ENCODE measurements around the gene MAP2K5.

MAP2K5 gene

DNA sequence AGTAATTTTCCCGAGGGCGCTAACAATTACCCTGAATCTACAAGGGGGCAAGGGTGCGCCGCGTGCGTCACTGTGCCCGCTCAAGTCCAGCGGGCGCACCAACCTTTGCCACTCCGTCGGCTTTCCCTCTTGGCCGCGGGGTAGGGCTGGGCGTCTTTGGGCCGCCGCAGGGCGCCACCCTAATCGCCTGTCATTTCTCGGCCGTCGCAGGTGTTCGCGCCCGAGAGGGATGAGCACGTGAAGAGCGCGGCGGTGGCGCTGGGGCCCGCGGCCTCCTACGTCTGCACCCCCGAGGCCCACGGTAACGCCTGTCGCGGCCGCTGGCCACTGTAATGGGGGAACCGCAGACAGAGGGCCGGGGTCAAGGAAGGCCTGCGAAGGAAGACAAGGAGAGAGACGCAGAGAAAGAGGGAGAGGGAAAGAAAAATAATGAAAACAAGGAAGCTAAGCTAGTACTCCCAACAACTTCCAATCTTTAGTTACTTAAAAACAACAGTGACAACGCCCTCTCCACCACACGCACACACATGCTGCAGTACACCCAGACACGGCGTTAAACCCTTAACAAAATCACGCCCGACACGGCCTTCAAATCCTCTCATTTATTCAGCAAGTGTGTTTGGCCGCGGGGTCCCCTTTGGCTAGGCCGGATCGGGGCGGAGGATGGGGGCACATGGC, 286.6 kb downstream of the MAP2K5 start:
- no peak for FAIRE-seq

DNA sequence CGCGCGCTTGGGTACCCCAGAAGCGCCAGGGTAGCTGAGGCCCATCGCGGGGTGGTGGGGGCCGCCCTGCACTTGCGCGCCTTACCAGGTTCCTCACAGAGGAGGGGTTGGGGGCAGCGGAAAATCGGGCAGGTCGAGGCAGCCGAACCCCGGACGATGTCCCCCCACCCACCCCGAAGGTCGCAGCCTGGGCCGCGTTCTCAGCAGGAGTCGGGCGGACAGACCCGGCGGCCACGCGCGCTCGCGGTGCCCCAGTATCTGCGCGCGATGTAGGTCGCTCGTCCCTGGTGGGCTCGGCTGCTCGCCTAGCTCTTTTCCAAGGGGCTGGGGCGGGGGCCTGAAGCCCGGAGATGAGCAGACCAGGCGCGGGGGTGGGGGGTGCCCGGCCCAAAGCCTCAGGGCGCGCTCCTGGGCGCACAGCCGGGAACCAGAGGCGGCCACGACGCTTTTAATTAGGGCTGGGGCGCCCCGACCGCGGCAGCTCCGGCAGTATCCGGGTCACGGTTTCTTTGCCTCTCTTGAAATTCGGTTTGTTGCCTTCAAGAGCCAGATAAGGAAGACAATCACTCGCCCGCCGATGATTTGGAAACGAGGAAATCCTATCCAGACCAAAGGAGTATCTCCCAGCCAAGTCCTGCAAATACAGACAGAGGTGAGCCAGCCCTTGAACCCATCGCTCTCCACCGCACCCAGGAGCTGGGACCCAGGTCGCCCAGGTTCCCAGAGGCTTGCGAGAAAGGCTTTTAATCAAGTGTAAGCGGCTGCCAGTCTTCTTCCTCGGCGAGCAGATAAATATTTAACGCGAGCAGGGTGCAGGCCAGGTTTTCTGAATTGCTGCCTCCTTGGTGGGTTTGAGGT, 287.4 kb downstream of the MAP2K5 start:
- FAIRE-seq, result no peak

DNA sequence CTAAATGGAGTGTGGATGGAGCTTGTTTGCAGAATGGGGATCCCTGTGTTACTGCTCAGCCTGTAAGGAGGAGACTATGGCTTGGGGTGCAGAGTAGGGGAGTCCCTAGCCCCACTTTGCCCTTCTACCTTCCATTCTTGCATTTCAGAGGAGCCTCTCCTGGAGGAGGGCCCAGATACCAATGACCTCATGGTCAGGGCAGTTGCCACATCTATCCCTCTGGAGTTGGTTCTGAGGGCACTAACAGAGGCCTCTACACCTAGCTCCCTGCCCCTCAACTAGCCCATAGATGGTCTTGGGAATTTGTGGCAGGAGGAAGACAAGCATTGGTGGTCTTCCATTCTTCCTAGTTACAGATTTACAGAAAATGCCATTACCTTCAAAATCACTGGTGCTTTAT, 288.9 kb downstream of the MAP2K5 start:
- FAIRE-seq, result no peak

DNA sequence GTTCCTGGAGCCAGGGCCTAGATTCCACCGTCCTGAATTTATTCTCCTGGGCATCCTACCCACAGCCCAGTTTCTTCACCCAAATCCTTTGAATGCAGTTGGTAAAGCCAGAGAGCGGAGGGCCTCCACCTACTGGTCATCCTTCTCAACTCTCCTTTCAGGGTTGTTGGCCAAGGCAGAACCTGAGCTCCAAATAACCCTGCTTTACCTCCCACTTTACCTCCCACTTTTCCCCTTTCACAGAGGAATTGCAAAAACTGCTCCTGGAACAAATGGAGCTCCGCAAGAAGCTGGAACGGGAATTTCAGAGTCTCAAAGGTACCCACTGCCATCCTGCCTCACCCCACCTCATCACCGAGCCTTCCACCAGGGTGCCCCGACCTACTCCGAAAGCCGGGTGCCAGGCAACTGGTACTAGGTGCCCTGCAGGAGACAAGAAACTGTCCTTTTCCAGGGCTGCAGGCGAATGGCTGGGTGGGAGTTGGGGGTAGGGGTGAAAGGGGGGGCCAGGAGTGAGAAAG, 289.6 kb downstream of the MAP2K5 start:
- FAIRE-seq, result no peak

DNA sequence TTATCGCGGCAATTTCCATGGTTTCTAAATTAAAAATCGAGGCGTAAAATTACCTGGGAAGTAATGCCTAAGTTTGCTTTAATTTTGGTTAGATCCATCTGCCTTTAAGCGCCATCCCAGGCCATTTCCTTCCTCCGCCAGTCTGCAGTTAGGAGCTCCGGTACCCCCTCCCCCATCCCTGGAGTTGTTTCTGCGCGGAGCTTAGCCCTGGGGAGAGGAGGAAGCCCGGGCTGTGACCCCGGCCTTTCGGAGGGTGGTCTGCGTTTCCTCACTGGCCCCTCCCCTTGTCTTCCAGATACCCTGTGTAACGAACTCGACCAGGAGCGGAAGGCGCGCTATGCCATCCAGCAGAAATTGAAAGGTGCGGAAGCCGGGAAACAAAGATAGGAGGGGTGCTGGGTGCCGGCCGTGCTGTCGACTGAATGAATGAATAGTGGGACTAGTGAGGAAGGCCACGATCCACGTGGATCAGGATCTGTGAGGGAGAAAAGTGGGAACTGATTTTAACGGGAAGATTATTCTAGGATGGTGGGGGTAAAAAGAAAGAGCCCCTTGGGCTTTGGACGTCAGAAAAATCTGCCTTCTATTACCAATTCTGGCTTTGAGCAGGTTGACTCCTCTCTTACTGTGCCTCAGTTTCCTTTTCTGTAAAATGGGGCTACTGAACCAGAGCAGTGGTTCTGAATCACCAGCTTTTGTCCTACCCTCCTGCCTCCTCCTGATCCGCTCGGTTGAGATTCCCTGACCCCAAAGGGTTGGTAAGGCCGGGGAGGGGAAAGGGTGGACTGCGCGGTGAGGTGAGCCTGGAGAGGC, 290.6 kb downstream of the MAP2K5 start:
- no peak for FAIRE-seq

DNA sequence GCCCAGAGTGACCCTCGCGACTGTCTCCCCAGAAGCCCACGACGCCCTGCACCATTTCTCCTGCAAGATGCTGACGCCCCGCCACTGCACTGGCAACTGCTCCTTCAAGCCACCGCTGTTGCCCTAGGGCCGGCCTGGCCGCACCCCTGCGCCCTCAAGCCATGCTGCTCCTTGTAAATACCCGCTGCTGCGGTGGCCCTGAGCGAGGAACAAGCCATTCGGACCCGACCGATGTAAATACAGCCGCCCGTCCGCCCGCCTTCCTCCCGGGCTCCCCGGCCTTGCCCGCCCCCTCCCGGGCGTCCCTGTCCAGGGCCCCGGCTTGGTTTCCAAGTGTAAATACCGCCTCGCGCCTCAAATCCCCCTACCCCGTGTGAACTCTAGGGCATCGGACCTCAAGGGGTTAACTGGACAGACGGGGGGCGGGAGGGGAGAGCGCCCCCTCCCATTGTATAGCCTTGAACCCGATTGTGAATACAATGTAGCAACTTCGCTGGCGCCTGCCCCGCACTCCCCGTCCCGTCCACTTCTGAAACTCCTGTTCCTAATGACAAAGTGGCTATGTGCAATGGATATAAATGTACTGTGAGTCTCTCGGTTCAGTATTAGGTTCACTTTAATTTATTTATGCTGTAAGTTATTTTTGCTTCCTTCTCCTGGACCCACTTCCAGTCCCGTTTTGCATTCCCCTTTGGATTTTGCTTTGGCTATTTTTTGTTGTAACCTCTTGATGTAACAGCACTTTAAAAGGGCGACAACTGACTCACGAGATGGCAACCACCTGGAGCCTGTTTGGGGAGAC, 291.4 kb downstream of the MAP2K5 start:
- no peak for FAIRE-seq

DNA sequence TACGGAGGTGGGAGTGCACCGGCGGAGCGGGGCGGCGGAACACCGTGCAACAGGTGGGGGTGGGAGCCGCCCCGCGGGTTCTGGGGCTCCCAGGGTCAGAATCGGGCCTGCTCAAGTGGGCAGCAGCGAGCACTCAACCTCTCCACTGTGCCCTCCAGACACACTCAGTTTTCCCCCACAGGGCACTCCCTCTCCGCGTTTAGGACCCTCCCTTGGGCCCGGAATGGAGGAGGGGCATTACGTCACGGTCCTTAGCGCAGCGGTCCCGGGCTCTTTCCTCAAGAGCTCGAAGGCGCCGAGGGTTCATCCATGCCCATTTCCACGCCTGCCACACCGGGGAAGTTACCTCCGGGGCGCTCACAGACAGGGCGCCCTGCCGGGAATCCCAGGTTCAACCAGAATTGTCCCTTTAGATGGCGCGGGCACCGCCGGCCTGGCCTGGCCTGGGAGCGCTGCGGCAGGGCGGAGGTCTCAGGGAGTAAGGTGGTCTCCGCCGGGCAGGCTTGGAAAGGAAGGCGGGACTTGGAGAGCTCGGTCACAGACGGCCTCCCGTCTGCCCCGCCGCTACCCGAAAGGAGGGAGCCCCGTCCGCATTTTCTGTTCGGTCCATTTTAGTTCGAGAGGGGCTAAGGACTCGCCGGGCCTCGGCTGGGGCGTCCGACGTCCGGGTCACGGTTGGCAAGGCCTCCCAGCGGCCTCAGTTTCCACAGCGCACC, 292.2 kb downstream of the MAP2K5 start:
- no peak for FAIRE-seq

DNA sequence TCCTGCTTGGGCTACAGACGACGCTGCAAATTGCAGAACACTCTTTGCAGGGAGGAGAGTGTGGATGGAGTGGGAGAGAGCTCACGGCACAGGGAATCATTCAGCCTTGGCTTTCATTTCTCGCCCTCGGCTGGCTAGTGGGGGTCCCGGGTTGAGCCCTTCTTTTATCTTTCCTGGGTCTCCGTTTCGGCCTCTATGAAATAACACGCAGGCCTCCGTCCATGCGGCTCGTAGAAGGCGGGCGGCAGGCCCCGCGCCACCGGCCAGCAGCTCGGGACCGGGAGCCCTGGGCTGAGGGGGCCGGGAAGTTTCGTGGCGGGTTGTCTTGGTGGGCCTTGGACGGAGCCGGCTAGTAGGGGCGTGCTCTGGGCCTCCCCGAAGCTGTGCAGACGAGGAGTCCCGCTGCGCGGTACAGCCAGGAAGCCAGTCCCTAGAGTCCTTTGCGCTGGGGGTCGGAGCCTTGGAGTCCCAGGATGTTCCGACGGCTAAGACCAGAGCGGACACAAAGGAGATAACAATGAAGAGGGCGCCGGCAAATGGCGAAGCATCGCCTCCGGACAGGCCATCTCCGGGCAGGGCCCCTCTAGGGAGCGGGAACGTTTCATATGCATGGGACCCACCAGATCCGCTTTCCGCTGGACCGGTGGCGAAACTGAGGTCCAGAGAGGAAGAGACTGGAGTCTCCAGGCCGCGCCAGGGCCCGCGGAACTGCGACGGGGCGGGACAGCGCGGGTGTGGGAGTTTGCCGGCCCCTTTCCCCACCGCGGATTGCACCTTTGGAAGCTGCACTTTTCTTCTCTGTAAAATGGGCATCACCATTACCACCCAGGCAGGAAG, 293.0 kb downstream of the MAP2K5 start:
- FAIRE-seq, result no peak

DNA sequence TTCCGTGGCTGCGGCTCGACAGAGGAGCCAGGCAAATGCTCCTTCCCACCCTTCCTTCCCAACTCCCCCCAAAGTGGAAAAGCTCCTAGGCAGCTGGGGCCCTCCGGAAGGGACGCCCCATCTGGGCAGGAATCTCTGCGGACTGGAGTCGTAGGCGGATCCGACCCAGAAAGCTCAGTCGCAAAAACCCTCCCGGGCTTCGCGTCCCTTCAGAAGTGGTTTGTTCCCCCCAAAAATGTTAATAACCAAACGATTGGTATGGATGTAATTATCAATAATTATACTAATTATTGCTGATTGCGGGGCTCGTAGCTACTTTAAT, 293.6 kb downstream of the MAP2K5 start:
- FAIRE-seq, result no peak

DNA sequence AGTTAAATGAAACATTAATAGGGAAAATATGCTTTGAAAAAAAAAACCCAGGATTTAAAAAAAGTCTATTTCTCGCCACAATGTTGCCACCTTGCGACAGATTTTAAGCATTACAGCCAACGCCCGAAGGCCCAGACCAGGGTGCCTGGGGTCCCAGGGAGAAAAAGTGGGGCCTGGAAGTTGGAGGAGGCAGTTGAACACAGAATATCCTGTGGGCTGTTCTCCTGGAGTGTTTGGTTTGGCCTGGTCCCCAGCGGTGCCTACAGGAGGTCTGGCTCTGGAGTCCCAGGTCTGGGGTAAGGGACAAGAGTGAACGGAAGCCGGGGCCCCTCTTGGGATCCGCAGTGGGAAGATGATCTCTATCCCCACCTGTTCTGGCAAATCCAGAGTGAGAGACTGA, 294.0 kb downstream of the MAP2K5 start:
- FAIRE-seq, result no peak

DNA sequence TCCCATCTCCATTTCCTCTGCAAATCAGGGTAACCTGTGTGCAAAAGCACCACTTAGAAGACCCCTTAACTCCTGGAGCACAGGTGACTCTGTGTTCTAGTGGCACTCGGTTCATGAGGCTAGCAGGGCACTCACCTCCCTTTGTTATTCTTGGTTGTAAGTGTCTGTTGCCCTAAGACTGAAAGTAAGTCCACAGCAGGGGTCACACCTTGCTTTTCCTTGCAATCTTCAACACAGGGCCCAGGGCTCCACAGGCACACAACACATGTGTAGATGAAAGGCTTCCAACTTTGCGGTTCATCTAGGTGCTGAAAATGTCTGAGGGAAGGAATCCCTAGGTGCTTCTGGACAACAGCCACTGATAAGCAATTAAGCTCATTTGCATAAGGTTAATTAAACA, 294.5 kb downstream of the MAP2K5 start:
- no peak for FAIRE-seq

DNA sequence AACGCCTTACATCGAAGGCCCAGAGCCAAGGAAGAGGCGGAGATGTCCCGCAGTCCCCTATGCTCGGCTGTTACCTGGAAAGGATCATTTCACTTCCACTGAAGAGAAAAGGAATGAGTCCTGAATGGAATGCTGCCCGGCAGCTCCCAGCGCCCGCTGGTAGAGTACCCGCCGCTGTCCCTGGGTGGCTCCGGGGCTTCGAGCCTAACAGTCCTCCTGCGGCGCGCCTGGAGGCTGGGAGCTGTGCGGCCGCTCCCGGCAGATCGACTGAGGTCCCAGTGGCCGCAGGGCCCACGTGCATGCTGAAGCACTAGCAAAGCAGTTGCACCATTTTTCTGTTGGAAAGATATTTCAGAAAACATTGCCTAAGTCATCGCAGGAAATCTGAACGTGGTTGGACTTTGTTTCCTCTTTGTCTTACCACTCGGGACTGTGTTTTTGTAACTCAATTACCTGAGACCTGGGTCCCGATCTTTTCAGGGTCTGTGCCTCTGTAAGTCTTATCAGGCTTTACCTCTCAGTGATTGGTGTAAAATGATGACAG, 296.4 kb downstream of the MAP2K5 start:
- FAIRE-seq, result no peak

DNA sequence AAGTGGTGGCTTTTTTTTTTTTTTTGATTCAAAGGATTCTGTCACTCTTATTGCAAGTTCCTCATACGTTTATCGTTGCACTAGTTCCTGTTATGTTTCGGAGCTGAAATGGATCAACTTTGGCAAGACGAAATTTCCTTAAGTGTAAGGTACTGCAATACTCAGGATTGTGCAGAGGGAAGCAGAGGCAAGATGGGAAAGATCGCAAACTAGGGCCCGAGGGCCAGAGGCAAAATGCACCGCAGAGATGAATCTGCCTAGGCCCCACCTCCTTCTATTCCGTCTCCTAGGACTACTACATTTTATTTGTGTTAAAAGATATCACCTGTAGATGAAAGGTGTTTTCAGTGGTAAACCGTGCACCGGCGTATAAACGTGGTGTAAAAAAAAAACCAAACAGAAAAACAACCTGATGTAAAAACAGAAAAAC, 297.0 kb downstream of the MAP2K5 start:
- FAIRE-seq, result no peak

DNA sequence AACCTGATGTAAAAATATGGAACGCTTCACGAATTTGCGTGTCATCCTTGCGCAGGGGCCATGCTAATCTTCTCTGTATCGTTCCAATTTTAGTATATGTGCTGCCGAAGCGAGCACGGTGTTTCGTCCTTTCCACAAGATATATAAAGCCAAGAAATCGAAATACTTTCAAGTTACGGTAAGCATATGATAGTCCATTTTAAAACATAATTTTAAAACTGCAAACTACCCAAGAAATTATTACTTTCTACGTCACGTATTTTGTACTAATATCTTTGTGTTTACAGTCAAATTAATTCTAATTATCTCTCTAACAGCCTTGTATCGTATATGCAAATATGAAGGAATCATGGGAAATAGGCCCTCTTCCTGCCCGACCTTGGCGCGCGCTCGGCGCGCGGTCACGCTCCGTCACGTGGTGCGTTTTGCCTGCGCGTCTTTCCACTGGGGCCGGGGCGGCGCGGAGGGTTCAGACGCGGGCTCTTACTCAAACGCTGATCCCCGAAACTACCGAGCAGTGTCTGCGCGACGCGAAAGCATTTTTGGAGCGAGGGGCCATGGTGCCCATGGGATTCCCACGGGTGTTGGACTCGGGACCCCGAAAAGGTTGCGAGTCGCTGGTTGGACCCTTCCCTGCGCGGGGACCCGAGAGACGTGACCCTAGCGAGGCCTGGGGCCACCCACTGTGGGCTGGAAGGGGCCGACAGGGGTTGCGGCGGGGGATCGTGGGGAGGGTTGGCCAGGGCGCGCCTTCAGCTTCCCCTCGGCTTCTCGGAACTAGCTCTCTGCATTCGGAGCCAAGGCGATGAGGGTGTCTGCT, 297.6 kb downstream of the MAP2K5 start, which contains the start of gene RNU6-1:
RNU6-1 (minus strand) TSS at position 117 of the 820 bp plus-strand sequence.
- peak; percentile 43 for FAIRE-seq

DNA sequence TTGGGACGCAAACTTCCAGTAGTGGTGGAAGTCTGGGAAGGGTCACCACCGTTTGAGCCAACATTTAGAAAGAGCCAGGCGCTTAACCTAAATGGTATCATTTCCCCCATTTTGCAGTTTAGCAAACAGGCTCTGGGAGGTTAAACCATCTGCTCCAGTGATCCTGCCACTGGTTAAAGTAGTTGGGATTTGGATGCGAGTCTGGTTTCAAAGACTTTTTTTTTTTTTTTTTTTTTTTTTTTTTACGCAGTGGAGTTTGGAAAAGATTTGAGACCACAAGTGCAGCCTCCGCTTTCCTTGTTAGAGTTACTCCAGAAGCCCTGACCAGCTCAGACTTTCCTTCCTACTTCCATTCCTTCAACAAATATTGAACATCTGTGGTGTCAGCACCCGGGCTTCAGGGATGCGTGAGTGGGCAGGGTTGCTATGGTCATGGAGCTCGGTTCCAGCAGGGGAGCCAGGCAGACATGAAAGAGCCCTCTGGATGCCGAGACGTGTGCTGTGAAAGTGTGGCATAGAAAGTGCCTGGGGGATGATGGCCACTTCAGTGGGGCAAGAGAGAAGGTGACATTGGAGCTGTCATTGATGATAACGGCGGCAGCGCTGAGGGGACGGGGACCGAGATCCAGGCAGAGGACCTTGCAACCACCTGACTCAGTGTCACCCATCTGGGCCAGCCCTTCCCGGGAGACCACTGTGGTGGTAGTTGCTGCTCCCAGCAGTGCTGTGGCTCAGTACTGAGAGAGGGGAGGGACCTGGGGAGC, 298.4 kb downstream of the MAP2K5 start:
- no peak for FAIRE-seq

DNA sequence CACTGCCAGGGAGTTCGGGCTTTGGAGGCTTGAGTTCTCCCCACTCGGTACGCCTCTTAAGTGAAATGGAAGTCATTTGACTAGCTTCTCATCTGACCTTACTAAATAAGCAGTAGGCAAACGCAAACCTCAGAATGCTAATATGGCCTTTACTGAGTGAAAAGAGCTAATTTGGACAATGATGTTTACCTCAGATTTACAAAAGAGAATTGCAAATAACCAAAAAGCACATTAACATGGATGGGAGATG, 298.9 kb downstream of the MAP2K5 start:
- no peak for FAIRE-seq

DNA sequence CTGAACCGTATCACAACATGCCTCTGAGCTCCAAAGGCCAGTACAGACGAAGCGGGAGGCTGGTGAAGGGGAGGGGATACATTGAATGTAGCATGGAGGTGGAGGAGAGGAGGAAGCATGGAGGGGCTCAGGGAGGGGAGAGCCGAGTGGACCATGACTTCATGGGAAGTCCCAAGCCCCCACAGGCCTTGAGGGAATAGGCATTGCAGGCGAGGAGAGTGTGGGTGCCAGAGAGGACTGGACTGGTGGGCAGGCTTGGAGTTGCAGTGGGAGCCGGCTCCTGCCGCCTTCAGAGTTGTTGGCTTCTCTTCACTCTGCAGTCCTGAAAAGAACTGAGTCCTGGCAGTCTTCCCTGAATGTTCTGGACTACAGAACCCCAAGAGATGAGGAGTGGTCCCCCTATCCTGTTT, 300.6 kb downstream of the MAP2K5 start:
- FAIRE-seq, result no peak

DNA sequence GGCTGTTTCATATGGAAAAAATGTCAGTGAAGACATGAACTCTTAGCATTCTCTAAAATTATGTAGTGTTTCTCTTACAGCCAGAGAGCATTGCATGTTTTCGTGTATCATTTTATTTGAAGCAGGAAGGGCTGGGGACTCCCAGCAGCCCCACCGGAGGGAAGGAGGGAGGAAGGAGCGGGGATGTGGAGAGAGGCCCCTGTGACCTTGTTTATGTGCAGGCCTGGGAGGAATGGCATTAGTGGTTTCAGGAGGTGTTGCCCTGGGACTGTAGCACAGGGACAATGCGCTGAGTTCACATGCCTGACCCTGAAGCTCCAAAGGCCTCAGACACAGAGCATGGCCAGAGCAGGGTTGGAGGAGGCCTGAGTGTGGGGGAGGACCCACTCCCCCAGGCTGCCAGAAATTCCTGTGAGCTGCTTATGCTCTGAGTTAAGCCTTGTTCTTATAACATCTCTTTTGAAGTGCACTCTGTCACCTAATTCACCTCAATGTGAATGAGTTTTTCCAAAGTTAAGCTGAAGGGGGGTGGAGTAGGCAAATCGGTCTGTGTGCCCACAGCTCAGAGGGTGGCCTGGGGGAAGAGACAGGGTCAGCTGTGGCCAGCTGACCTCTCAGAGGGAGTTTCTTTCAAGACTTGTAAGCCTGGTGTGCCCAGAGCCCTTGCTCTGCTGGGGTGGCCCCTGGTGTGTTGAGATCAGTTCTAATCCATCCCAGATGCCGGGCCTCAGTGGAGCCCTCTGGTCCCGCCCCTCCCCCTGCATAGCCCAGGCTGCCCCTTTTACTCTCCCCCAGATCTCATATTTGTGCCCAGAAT, 301.3 kb downstream of the MAP2K5 start:
- FAIRE-seq, result no peak
